ENCODE results near the gene IRF3. TPM values are rescaled to one million over a fixed set of nuclear protein-coding genes. Genes with fewer than 3 reads are reported as not detected.
A peak's percentile ranks its signal among the peaks of the same experiment; 100 is the strongest.
"Not testable (repeated sequence)": the region's sequence is repeated elsewhere in the genome, so short reads cannot be mapped to it uniquely, and the experiment has no call there.

The IRF3 gene
- total RNA-seq, 1 donor from 2014 or later, result 10.2 TPM

DNA sequence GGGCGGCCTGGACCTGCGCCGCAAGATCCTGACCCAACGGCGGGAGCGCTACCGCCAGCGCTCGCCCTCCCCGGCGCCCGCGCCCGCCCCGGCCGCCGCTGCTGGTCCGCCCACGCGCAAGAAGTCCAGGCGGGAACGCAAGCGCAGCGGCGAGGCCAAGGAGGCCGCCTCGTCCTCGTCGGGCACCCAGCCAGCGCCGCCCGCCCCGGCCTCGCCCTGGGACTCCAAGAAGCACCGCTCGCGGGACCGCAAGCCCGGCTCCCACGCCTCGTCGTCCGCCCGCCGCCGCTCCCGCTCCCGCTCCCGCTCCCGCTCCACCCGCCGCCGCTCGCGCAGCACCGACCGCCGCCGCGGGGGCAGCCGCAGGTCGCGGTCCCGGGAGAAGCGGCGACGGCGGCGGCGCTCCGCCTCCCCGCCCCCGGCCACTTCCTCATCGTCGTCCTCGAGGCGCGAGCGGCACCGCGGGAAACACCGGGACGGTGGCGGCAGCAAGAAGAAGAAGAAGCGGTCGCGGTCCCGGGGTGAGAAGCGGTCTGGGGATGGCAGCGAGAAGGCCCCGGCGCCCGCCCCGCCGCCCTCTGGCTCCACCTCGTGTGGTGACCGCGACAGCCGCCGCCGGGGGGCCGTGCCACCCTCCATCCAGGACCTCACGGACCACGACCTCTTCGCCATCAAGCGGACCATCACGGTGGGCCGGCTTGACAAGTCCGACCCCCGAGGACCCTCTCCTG, 13.7 kb downstream of the IRF3 start:
- FAIRE-seq, result no peak
- DNase-seq (ENCODE audit: low spot score in 2 of 2), result no peak

DNA sequence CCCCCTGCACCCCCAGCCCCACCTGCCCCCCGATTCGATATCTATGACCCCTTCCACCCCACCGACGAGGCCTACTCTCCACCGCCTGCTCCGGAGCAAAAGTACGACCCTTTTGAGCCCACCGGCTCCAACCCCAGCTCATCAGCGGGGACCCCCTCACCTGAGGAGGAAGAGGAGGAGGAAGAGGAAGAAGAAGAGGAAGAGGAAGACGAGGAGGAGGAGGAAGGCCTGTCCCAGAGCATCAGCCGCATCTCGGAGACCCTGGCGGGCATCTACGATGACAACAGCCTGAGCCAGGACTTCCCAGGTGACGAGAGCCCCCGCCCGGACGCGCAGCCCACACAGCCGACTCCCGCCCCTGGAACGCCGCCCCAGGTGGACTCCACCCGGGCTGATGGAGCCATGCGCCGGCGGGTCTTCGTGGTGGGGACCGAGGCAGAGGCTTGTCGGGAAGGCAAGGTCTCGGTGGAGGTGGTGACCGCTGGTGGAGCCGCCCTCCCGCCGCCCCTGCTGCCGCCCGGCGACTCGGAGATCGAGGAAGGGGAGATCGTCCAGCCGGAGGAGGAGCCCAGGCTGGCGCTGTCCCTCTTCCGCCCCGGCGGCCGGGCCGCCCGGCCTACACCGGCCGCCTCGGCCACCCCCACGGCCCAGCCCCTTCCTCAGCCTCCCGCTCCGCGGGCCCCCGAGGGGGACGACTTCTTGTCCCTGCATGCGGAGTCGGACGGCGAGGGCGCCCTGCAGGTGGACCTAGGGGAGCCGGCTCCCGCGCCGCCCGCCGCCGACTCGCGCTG, 14.4 kb downstream of the IRF3 start:
- FAIRE-seq (no peak), DNase-seq (ENCODE audit: low spot score in 2 of 2) (no peak)

DNA sequence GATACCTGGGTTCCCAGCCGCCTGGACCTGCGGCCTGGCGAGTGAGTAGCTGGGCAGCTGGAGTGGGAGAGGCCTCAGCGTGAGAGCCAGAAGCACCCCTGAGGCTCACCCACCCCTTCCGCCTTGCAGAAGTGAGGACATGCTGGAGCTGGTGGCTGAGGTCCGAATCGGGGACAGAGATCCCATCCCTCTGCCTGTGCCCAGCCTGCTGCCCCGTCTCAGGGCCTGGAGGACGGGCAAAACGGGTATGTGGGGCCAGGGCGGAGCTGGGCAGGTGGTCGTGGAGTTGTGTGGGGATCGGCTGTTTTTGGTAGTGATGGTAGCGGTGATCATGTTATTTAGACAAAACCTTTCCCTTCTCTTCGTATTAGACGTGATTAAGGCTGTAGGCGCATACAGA, 19.1 kb downstream of the IRF3 start:
- FAIRE-seq (no peak), DNase-seq (ENCODE audit: low spot score in 2 of 2) (no peak)

- FAIRE-seq, result no peak
- no peak for DNase-seq (ENCODE audit: low spot score in 2 of 2)
Measured at GRCh38 chr19:49645995-49646394, 19.7 kb downstream of the IRF3 start.

DNA sequence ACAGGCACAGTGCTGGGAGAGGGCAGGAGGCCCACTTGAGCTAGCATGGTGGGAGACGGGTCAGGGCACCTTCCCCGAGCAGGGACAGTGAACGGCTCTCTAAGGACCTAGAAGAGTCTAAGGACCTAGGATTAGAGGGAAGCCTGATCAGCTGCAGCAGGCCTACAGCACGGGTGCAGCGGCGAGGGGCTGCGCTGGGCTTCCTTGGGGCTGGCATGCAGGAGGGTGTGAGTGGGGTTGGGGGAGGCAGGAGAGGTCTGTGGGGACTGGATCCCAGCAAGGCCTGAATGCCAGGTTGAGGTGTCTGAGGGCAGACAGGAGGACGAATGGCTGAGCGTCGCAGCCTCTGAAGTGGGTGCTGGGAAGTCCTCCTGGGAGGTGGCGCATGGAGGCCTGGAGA, 20.1 kb downstream of the IRF3 start:
- FAIRE-seq (no peak), DNase-seq (ENCODE audit: low spot score in 2 of 2) (no peak)

DNA sequence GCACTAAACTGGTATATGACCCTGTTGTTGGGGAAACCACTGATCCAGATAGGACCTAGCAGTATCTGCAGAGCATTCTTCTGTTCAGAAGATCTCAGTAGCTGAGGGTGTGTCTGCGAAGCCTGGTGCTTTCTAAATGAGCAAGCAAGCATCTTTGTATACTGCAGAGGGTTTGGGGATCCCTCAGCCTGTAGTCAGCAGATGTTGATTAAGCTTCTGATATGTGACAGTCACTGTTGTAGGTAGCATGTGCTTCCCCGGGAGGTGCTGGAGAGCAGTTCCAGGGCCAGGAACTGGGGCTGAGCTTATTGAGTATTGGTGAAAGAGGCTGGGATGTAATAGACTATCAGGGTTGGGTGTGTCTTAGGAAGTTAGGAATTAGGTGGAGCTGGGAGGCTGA, 22.2 kb downstream of the IRF3 start:
- FAIRE-seq, result no peak
- no peak for DNase-seq (ENCODE audit: low spot score in 2 of 2)

- FAIRE-seq (no peak), DNase-seq (ENCODE audit: low spot score in 2 of 2) (no peak)
Measured at GRCh38 chr19:49642492-49643035, 23.1 kb downstream of the IRF3 start.

- DNase-seq (ENCODE audit: low spot score in 2 of 2), result peak; percentile 98 to 100
- peak; percentile 88 for FAIRE-seq
Measured at GRCh38 chr19:49641688-49642491, 23.8 kb downstream of the IRF3 start, which contains the start of gene SCAF1. SCAF1 (plus strand) TSS chr19:49642209; CDS start chr19:49645027, 2,818 bp downstream.

- peak; percentile 97 for DNase-seq (ENCODE audit: low spot score in 2 of 2)
- peak; percentile 98 for FAIRE-seq
Measured at GRCh38 chr19:49640113-49640898, 25.4 kb downstream of the IRF3 start, which contains the start of gene RRAS. RRAS (minus strand) TSS chr19:49640143; CDS start chr19:49640098, 45 bp downstream.

DNA sequence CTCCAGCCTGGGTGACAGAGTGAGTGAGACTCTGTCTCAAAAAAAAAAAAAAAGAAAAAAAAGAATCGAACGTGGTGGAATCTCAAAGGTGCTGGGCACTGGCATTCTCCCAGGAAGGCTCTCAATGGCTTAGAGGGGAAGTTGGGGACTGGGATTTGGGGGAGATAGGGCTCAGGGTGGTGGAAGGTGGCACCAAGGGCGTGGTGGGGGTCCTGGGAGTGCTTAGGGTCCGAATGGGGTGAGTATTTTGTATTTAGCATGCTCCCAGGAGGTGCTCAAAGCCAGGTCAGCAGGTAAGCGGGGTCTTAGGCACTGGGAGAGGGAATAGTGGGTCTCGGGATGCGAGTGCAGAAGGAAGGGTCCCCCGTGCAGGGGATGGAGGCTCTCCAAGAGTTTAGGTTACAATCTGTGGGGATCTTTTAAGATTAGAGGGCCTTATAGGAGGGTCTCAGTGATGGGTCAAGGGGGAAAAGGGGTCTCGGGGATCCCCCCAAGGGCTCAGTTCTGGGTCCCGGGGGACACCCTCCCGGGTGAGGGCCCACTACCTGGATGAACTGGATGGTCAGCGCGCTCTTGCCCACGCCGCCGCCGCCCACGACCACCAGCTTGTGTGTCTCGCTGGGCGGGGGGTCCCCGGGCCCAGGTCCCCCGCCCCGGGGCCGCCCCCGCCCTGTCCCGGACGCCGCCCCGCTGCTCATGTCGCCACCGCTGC, 26.1 kb downstream of the IRF3 start:
- DNase-seq (ENCODE audit: low spot score in 2 of 2), result no peak
- no peak for FAIRE-seq

GRCh38 chr19:49637821-49638738, 27.6 kb downstream of the IRF3 start:
- no peak for DNase-seq (ENCODE audit: low spot score in 2 of 2)
- FAIRE-seq, result no peak

- no peak for DNase-seq (ENCODE audit: low spot score in 2 of 2)
- FAIRE-seq, result no peak
Measured at GRCh38 chr19:49636233-49636932, 29.3 kb downstream of the IRF3 start.

DNA sequence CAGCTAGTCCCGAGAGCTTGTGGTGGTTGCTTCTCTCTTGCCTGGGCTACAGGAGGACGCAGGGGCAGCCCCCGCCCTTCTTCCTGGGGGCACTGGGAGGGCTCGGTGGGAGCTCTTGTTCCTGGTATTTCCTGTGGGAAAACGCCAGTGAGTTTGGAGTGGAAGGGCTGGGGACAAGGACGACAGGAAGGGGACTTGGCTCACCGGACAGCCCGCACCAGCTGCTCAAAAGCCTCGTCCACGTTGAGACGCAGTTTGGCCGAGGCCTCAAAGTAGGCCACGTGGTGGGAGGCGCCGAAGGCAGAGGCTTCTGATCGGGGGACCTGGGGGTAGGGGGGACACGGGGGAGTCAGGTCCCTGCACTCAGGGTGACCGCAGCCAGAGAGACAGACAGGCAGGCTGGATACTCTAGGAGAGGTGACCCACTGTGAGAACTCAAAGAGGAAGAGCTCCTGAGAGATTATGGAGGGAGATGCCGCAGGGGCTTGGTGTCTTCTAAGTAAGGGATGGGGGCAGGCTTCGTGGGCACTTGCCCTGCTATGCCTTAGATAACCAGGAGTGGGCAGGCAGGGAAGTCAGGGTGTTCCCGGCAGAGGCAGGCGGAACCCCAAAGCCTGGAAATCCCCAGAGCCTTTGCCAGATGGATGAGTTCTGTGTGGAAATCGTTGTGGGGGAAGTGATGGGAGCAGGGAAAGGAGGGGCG, 30.0 kb downstream of the IRF3 start:
- FAIRE-seq, result no peak

DNA sequence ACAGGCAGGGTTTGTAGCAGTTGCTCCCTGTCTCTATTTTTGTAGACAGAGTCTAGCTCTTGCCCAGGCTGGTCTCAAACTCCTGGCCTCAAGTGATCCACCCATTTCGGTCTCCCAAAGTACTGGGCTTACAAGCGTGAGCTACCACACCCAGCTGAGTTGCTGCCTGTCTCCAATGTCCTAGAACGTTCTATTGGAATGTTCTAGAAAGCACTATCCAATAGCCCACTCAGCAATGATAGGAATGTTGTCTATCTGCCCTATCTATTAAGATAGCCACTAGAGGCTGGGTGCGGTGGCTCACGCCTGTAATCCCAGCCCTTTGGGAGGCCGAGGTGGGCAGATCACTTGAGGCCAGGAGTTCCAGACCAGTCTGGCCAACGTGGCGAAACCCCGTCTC, 32.4 kb downstream of the IRF3 start:
- not testable (repeated sequence) for DNase-seq (ENCODE audit: low spot score in 2 of 2); FAIRE-seq

More for the DNA sequence above, 30.0 kb downstream of the IRF3 start:
- no peak for DNase-seq (ENCODE audit: low spot score in 2 of 2)

GRCh38 chr19:49632576-49632975, 33.1 kb downstream of the IRF3 start:
- FAIRE-seq (no peak), DNase-seq (ENCODE audit: low spot score in 2 of 2) (no peak)

DNA sequence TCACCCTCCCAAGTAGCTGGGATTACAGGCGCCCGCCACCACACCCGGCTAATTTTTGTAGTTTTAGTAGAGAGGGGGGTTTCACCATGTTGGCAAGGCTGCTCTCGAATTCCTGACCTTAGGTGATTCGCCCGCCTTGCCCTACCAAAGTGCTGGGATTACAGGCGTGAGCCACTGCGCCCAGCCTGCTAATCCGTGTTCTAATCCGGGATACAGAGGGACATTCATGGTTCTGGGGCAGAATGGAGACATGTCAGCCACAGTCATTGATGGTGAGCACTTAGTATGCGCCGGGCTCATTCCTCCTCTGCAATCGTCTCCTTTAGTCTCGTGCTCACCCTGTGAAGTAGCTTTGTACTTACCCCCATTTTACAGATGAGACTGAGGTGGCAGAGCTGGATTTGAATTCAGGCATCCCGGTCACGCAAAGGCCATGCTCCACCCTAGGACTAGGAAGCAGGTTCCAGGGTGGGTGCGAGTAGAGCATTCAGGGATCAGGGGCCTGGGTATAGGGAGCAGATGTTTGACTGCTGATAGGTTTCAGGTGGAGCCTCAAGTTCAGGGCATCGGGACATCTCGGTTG, 34.0 kb downstream of the IRF3 start:
- FAIRE-seq, result no peak

More for the DNA sequence above, 34.0 kb downstream of the IRF3 start:
- no peak for DNase-seq (ENCODE audit: low spot score in 2 of 2)
